Ovary (tissue), 9 donors: ENCODE data around the gene C1orf185. TPM values are rescaled to one million over a fixed set of nuclear protein-coding genes. Genes with fewer than 3 reads are reported as not detected.

ENCODE experiments used
- DNase-seq, 5 donors: peaks; one replicate each; pipeline ENCODE4 v3.0.0-alpha.2; 2019 to 2020
- H3K27ac ChIP-seq, 2 donors: fragments of 200-600 bp; one replicate each; pipeline versions ENCODE4 v1.5.1 to v1.8.0; 2019 to 2022
- H3K27me3 ChIP-seq: fragments of 200-600 bp; one replicate; pipeline ENCODE4 v1.8.0; 2022
- H3K36me3 ChIP-seq: fragments of 200-600 bp; sonication (generic); one replicate; pipeline ENCODE4 v1.5.1; 2019
- H3K4me1 ChIP-seq: one replicate; pipeline ENCODE4 v1.8.1; 2013; ENCODE audit warnings: mild to moderate bottlenecking, moderate library complexity; ENCODE audit not compliant: insufficient read depth
- H3K4me3 ChIP-seq: fragments of 200-600 bp; sonication (generic); one replicate; pipeline ENCODE4 v1.5.1; 2017
- H3K9me3 ChIP-seq, 2 donors: fragments of 200-600 bp in 1 of 2; sonication (generic) in 1 of 2; one replicate each; pipeline versions ENCODE4 v1.5.1 to v1.8.1; 2013 to 2019; ENCODE audit warnings: mild to moderate bottlenecking in 1 of 2, moderate library complexity in 1 of 2
- CTCF ChIP-seq, 3 donors: fragments of 450-650 bp in 2 of 3; fragments of 200-600 bp in 1 of 3; IDR thresholded peaks; one replicate each; pipeline versions ENCODE4 v1.5.1 to v1.8.0; 2016 to 2022; ENCODE audit warnings: antibody characterized with exemption in 3 of 3, mild to moderate bottlenecking in 1 of 3
- EP300 ChIP-seq: sonication (generic); formaldehyde crosslinking; IDR thresholded peaks from one replicate; pipeline ENCODE4 v1.6.1; 2017; ENCODE audit warnings: antibody characterized with exemption
- POLR2A ChIP-seq: fragments of 450-650 bp; IDR thresholded peaks from one replicate; pipeline ENCODE4 v1.6.1; 2017; ENCODE audit warnings: antibody characterized with exemption, mild to moderate bottlenecking, moderate library complexity
- WGBS, 3 donors: extraction: QIAGEN DNeasy Blood & Tissue Kit in 1 of 3; methylation state at CpG; one replicate each; pipeline versions ENCODE4 v1.1.5 to v1.1.7; 2013 to 2017; 5-methylcytosine and 5-hydroxymethylcytosine counted together
- intact Hi-C, 4 donors: fragments of 100-400 bp; cut with DNase I; formaldehyde crosslinking; loops; one replicate each; pipeline versions ENCODE4 v1.11.0 to v1.15.1; 2022 to 2023
- polyA plus RNA-seq, 2 donors: library from polyadenylated mRNA; stranded (reverse); fragments of 200-250 nt in 1 of 2; fragments of 350-450 nt in 1 of 2; fragmentation: Illumina TruSeq in 1 of 2; extraction: RNeasy Lipid Tissue Mini Kit (QIAGEN cat#74804) in 1 of 2; gene quantifications; one replicate each; pipeline ENCODE4 v1.2.3, GENCODE V29; 2013 to 2014
- total RNA-seq, 7 donors: library from RNA; depleted of rRNA in 2 of 7; stranded (reverse); fragments of >200 nt in 2 of 7; fragmentation: NEBNext Ultra II Directional in 3 of 7; extraction: Animal tissue kit (Norgen Biotek cat#: 25700) in 3 of 7; gene quantifications; one replicate each; pipeline versions ENCODE4 v1.1.0 to v1.2.4, GENCODE V29; 2016 to 2023
- donor health status: DM: no; HTN: no; CAD: no; lungs with moderate emphysema.
- donor health status: DM: no; HTN: no; CAD: no.
- donor health status: Bipolar disorder and iron deficiency.
- donor health status: DM: yes; HTN: yes; CAD: no.
- donor health status: DM: no; HTN: no; CAD: no.
- donor health status: DM: yes; HTN: yes; CAD: no.

The C1orf185 gene
- total and polyA plus RNA-seq, 9 donors = not detected

GRCh38 chr1:51100264-51100880 is 1.7 kb upstream of the C1orf185 start:
- TF ChIP-seq CTCF (IDR thresholded peaks at IDR 0.05) = no peak
- no peak for TF ChIP-seq POLR2A
- TF ChIP-seq EP300 = no peak
- 69 to 79% (median 72%) methylated on average over 3 of the region's 3 CpGs for WGBS, 3 donors

GRCh38 chr1:51114137-51114536 is 12.1 kb downstream of the C1orf185 start:
- DNase-seq = no peak
- Histone ChIP-seq H3K9me3 (no peaks in the 10 kb centered on the region), H3K27ac (no peak overlapping the region), H3K27me3 (no peaks in the 10 kb centered on the region), H3K4me3 (no peak overlapping the region), H3K4me1 (no peaks in the 10 kb centered on the region), H3K36me3 (no peaks in the 10 kb centered on the region)
- intact Hi-C loops = no loop called here
- no peak for TF ChIP-seq EP300
- TF ChIP-seq CTCF (IDR thresholded peaks at IDR 0.05) = no peak
- no peak for TF ChIP-seq POLR2A
- 80 to 86% (median 83%) methylated on average over 6 of the region's 6 CpGs for WGBS, 3 donors

More at GRCh38 chr1:51100264-51100880, 1.7 kb upstream of the C1orf185 start:
- DNase-seq = no peak
- H3K36me3 ChIP-seq = no peaks in the 10 kb centered on the region
- no peaks in the 10 kb centered on the region for H3K27me3 ChIP-seq
- H3K4me3 ChIP-seq = no peak overlapping the region
- no peaks in the 10 kb centered on the region for H3K9me3 ChIP-seq
- intact Hi-C loops = no loop called here
- H3K4me1 ChIP-seq = no peaks in the 10 kb centered on the region
- H3K27ac ChIP-seq = no peak overlapping the region

- Histone ChIP-seq H3K36me3 (no peaks in the 10 kb centered on the region), H3K4me3 (no peak overlapping the region), H3K4me1 (no peaks in the 10 kb centered on the region), H3K27ac (no peak overlapping the region), H3K9me3 (no peaks in the 10 kb centered on the region), H3K27me3 (no peaks in the 10 kb centered on the region)
- TF ChIP-seq EP300 = no peak
- TF ChIP-seq CTCF (IDR thresholded peaks at IDR 0.05) = no peak
- TF ChIP-seq POLR2A = no peak
- 66 to 81% (median 73%) methylated on average over 7 of the region's 7 CpGs for WGBS, 3 donors
- no peak for DNase-seq
- intact Hi-C loops = loop anchor here in 1 of 4 donors (2.0 kb wide), 1 partner anchor 27 kb away; no protein-coding TSS in a partner anchor
Observed at GRCh38 chr1:51115714-51116404, 13.8 kb downstream of the C1orf185 start.

GRCh38 chr1:51119331-51119730 is 17.3 kb downstream of the C1orf185 start:
- intact Hi-C loops = no loop called here
- H3K4me1 ChIP-seq = no peaks in the 10 kb centered on the region
- DNase-seq = no peak
- H3K27me3 ChIP-seq = no peaks in the 10 kb centered on the region
- no peak overlapping the region for H3K27ac ChIP-seq
- no peak overlapping the region for H3K4me3 ChIP-seq
- no peaks in the 10 kb centered on the region for H3K9me3 ChIP-seq
- H3K36me3 ChIP-seq = no peaks in the 10 kb centered on the region
- 33 to 40% (median 37%) methylated on average over 3 of the region's 3 CpGs for WGBS, 3 donors
- TF ChIP-seq CTCF (IDR thresholded peaks at IDR 0.05) (no peak), POLR2A (no peak), EP300 (no peak)
